DND-41 (cell line): ENCODE results near the gene NARF.

Experiments
- EZH2 ChIP-seq: IDR thresholded peaks from 3 replicates; pipeline ENCODE4 v1.6.1; 2012; ENCODE audit warnings: borderline replicate concordance, low read depth, mild to moderate bottlenecking, moderate library complexity, low read length, inconsistent platforms; ENCODE audit not compliant: severe bottlenecking
- TF ChIP-seq, protein P1 (sequence below): IDR thresholded peaks from 2 replicates; pipeline ENCODE4 v1.5.1; 2012; ENCODE audit warnings: borderline replicate concordance, low read length, moderate library complexity, mild to moderate bottlenecking; ENCODE audit not compliant: poor library complexity, severe bottlenecking; ENCODE audit errors: extremely low read depth

DNA sequence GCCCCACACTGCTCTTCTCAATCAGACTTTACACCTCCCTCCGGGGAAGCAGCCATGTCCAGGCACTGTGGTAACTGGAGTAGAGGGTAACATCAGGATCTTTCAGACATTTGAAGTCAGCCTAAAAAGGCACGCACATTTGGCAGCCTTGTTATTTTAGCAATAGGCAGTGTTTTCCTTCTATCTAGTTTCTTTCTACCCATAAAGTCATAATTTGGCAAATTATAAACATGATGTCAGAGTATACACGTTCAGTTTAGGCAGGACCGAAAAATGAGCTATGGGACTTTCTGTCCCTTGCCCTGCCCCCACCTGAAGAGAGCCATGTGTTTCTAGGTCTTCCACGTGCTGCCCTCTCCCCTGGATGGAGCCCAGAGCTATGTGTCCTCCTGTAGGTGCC lies 21.1 kb downstream of the NARF start:
- TF ChIP-seq, protein P1, sequence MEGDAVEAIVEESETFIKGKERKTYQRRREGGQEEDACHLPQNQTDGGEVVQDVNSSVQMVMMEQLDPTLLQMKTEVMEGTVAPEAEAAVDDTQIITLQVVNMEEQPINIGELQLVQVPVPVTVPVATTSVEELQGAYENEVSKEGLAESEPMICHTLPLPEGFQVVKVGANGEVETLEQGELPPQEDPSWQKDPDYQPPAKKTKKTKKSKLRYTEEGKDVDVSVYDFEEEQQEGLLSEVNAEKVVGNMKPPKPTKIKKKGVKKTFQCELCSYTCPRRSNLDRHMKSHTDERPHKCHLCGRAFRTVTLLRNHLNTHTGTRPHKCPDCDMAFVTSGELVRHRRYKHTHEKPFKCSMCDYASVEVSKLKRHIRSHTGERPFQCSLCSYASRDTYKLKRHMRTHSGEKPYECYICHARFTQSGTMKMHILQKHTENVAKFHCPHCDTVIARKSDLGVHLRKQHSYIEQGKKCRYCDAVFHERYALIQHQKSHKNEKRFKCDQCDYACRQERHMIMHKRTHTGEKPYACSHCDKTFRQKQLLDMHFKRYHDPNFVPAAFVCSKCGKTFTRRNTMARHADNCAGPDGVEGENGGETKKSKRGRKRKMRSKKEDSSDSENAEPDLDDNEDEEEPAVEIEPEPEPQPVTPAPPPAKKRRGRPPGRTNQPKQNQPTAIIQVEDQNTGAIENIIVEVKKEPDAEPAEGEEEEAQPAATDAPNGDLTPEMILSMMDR = no peak
- TF ChIP-seq EZH2 = no peak
